ENCODE results near the gene KCNJ9.

Gene KCNJ9

GRCh38 chr1:160052936-160053335, 28.4 kb upstream of the KCNJ9 start:
- no peak for TF ChIP-seq CTCF (IDR thresholded peaks at IDR 0.05; ENCODE audit: low read depth, low read length)
- Histone ChIP-seq H3K4me3 (ENCODE audit: low read depth, low read length) (no peak overlapping the region), H3K27ac (no peak overlapping the region), H3K27me3 (ENCODE audit: insufficient read depth, low read depth, severe bottlenecking) (peaks cover 9% of the 10 kb centered on the region), H3K36me3 (no peaks in the 10 kb centered on the region), H3K9me3 (ENCODE audit: severe bottlenecking) (no peaks in the 10 kb centered on the region)
- DNase-seq = no peak

GRCh38 chr1:160053548-160054365, 27.6 kb upstream of the KCNJ9 start:
- no peak overlapping the region for H3K4me3 ChIP-seq (ENCODE audit: low read depth, low read length)
- H3K9me3 ChIP-seq (ENCODE audit: severe bottlenecking) = no peaks in the 10 kb centered on the region
- no peaks in the 10 kb centered on the region for H3K36me3 ChIP-seq
- peaks cover 7% of the 10 kb centered on the region for H3K27me3 ChIP-seq (ENCODE audit: insufficient read depth, low read depth, severe bottlenecking)
- TF ChIP-seq CTCF (IDR thresholded peaks at IDR 0.05; ENCODE audit: low read depth, low read length) = no peak
- DNase-seq = no peak
- H3K27ac ChIP-seq = no peak overlapping the region

GRCh38 chr1:160056648-160057169, 24.6 kb upstream of the KCNJ9 start:
- Histone ChIP-seq H3K27me3 (ENCODE audit: insufficient read depth, low read depth, severe bottlenecking) (no peaks in the 10 kb centered on the region), H3K27ac (no peak overlapping the region), H3K9me3 (ENCODE audit: severe bottlenecking) (no peaks in the 10 kb centered on the region), H3K4me3 (ENCODE audit: low read depth, low read length) (no peak overlapping the region), H3K36me3 (no peaks in the 10 kb centered on the region)
- DNase-seq = no peak
- no peak for TF ChIP-seq CTCF (IDR thresholded peaks at IDR 0.05; ENCODE audit: low read depth, low read length)

GRCh38 chr1:160058087-160058486, 23.3 kb upstream of the KCNJ9 start:
- no peak; the same call in 1 of the 2 replicates for TF ChIP-seq CTCF (IDR thresholded peaks at IDR 0.05; ENCODE audit: low read depth, low read length)
- Histone ChIP-seq H3K9me3 (ENCODE audit: severe bottlenecking) (no peaks in the 10 kb centered on the region), H3K4me3 (ENCODE audit: low read depth, low read length) (no peak overlapping the region), H3K27ac (no peak overlapping the region), H3K36me3 (no peaks in the 10 kb centered on the region), H3K27me3 (ENCODE audit: insufficient read depth, low read depth, severe bottlenecking) (no peaks in the 10 kb centered on the region)
- DNase-seq = no peak

- Histone ChIP-seq H3K27ac (no peak overlapping the region), H3K4me3 (ENCODE audit: low read depth, low read length) (no peak overlapping the region), H3K27me3 (ENCODE audit: insufficient read depth, low read depth, severe bottlenecking) (no peaks in the 10 kb centered on the region), H3K9me3 (ENCODE audit: severe bottlenecking) (no peaks in the 10 kb centered on the region), H3K36me3 (no peaks in the 10 kb centered on the region)
- no peak for DNase-seq
- TF ChIP-seq CTCF (IDR thresholded peaks at IDR 0.05; ENCODE audit: low read depth, low read length) = no peak
These were observed 19.7 kb upstream of the KCNJ9 start for GRCh38 chr1:160061369-160062229.

All from WERI-Rb-1 (cell line).